ENCODE results near the gene RBM6. TPM values are rescaled to one million over a fixed set of nuclear protein-coding genes. Genes with fewer than 3 reads are reported as not detected.

RBM6 gene
- polyA plus RNA-seq, 1 of the 3 experiments (the other 2 are of a cell fraction), result 67.4 TPM

DNA sequence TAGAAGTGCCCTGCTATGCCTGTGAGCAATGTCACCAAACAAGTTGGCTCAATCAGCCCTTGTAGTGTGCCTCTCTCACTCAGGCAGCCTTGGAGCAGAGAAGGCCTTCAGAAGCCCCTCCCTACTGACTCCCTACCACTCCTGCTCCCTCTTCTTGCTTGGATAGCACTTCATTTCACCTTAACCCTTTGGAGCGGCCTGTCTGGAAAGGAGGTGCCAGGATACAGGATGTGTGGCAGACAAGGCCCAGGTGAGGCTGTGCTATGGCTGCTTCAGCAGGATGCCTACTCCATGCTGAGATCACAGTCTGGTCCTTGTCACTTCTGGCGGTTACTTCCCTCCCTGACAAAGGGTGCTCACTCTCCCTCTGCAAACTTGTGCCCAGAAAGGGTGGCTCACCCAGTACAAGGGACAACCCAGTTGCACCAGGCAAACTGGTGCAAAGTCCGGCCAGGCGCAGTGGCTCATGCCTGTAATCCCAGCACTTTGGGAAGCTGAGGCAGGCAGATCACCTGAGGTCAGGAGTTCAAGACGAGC is 11.4 kb upstream of the RBM6 start:
- no peaks in the 10 kb centered on the region for H3K27me3 ChIP-seq (ENCODE audit: insufficient read depth)
- TF ChIP-seq, protein P1, sequence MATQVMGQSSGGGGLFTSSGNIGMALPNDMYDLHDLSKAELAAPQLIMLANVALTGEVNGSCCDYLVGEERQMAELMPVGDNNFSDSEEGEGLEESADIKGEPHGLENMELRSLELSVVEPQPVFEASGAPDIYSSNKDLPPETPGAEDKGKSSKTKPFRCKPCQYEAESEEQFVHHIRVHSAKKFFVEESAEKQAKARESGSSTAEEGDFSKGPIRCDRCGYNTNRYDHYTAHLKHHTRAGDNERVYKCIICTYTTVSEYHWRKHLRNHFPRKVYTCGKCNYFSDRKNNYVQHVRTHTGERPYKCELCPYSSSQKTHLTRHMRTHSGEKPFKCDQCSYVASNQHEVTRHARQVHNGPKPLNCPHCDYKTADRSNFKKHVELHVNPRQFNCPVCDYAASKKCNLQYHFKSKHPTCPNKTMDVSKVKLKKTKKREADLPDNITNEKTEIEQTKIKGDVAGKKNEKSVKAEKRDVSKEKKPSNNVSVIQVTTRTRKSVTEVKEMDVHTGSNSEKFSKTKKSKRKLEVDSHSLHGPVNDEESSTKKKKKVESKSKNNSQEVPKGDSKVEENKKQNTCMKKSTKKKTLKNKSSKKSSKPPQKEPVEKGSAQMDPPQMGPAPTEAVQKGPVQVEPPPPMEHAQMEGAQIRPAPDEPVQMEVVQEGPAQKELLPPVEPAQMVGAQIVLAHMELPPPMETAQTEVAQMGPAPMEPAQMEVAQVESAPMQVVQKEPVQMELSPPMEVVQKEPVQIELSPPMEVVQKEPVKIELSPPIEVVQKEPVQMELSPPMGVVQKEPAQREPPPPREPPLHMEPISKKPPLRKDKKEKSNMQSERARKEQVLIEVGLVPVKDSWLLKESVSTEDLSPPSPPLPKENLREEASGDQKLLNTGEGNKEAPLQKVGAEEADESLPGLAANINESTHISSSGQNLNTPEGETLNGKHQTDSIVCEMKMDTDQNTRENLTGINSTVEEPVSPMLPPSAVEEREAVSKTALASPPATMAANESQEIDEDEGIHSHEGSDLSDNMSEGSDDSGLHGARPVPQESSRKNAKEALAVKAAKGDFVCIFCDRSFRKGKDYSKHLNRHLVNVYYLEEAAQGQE (IDR thresholded peaks at IDR 0.05; ENCODE audit: low read depth, low read length), result no peak
- TF ChIP-seq GATA2 (CRISPR knock-in tag; IDR thresholded peaks at IDR 0.05) (no peak), RAD21 (IDR thresholded peaks at IDR 0.05; ENCODE audit: low read length) (no peak), POLR2AphosphoS5 (IDR thresholded peaks at IDR 0.05; ENCODE audit: low read depth, low read length) (no peak), NFIC (IDR thresholded peaks at IDR 0.05; ENCODE audit: borderline replicate concordance) (no peak), TAF1 (IDR thresholded peaks at IDR 0.05; ENCODE audit: borderline replicate concordance, low read depth, low read length) (no peak)
- TF ChIP-seq, protein P2, sequence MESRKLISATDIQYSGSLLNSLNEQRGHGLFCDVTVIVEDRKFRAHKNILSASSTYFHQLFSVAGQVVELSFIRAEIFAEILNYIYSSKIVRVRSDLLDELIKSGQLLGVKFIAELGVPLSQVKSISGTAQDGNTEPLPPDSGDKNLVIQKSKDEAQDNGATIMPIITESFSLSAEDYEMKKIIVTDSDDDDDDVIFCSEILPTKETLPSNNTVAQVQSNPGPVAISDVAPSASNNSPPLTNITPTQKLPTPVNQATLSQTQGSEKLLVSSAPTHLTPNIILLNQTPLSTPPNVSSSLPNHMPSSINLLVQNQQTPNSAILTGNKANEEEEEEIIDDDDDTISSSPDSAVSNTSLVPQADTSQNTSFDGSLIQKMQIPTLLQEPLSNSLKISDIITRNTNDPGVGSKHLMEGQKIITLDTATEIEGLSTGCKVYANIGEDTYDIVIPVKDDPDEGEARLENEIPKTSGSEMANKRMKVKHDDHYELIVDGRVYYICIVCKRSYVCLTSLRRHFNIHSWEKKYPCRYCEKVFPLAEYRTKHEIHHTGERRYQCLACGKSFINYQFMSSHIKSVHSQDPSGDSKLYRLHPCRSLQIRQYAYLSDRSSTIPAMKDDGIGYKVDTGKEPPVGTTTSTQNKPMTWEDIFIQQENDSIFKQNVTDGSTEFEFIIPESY (IDR thresholded peaks at IDR 0.05; ENCODE audit: borderline replicate concordance, low read depth), result no peak
- no peaks in the 10 kb centered on the region for H4K20me1 ChIP-seq (ENCODE audit: insufficient read depth)
- no peak overlapping the region for H3K27ac ChIP-seq (ENCODE audit: low read depth in 2 of 2, low read length in 1 of 2)
- peaks cover 0 to 10% of the 10 kb centered on the region in 2 experiments; a peak in 1 of 4 replicates for H3K4me1 ChIP-seq (ENCODE audit: control insufficient read depth in 1 of 2, insufficient read depth in 2 of 2, low read depth in 1 of 2, low read length in 1 of 2)
- ChIA-PET POLR2A (interaction anchor here (2.0 kb wide), 1 partner anchor 12 kb away, joined by 32 read pairs; the partner anchor contains the start of gene RBM6), CTCF (interaction anchor here (0.6 to 3.4 kb wide), 8 partner anchors 9 to 145 kb away, joined by 3 to 13 read pairs (median 4); partner anchors contain the start of genes INKA1 and RBM6)
- peaks cover 7% of the 10 kb centered on the region for H3F3A ChIP-seq (replicated peaks; ENCODE audit: insufficient read depth)
- H3K4me2 ChIP-seq, result peak overlapping the region; percentile 75
- 94% methylated on average over 5 of the region's 5 CpGs for WGBS (ENCODE audit: low lambda C conversion rate)
- no peak overlapping the region for H3K9ac ChIP-seq
- H3K79me2 ChIP-seq (ENCODE audit: insufficient read depth), result peaks cover 7% of the 10 kb centered on the region; the same call in 1 of the 2 replicates
- no peak for DNase-seq
- no peaks in the 10 kb centered on the region for H3K9me2 ChIP-seq
- no peaks in the 10 kb centered on the region for H3K36me3 ChIP-seq (replicated peaks in 1 of 2; ENCODE audit: control insufficient read depth in 1 of 2, insufficient read depth in 2 of 2, low read length in 1 of 2)
- no peaks in the 10 kb centered on the region for H3K9me3 ChIP-seq
- no peak overlapping the region for H2AFZ ChIP-seq (ENCODE audit: low read depth)
- peak overlapping the region in 1 of 2 experiments; percentile 80; a peak in 1 of 4 replicates for H3K4me3 ChIP-seq (ENCODE audit: low read depth in 2 of 2, low read length in 1 of 2)
